Stimulated activated CD4-positive, alpha-beta T cell treated with anti-CD3 and anti-CD28 coated beads, TNF-alpha, amount 100 ng/mL, for 48 hours (primary cell): ENCODE data around the gene DENR.
"Not testable (repeated sequence)": the region's sequence is repeated elsewhere in the genome, so short reads cannot be mapped to it uniquely, and the experiment has no call there.

ENCODE experiments used
- DNase-seq, 3 donors: peaks; one replicate each; pipeline ENCODE4 v3.0.0-alpha.2; 2020; ENCODE audit warnings: low read depth in 3 of 3

DENR gene, protein sequence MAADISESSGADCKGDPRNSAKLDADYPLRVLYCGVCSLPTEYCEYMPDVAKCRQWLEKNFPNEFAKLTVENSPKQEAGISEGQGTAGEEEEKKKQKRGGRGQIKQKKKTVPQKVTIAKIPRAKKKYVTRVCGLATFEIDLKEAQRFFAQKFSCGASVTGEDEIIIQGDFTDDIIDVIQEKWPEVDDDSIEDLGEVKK

GRCh38 chr12:122752464-122753318, at the start of gene DENR:
Gene DENR, plus strand, starts transcription at chr12:122752824. Its CDS starts 878 bp downstream, at chr12:122753702.
- DNase-seq = peak; percentile 99

- not testable (repeated sequence) for DNase-seq
These were observed 49.6 kb upstream of the DENR start, which contains the start of gene HCAR2 for GRCh38 chr12:122702890-122703611. Gene HCAR2, minus strand, starts transcription at chr12:122703357. Its CDS starts 74 bp downstream, at chr12:122703283.

GRCh38 chr12:122703841-122704240, 48.8 kb upstream of the DENR start:
- DNase-seq = not testable (repeated sequence)

DNA sequence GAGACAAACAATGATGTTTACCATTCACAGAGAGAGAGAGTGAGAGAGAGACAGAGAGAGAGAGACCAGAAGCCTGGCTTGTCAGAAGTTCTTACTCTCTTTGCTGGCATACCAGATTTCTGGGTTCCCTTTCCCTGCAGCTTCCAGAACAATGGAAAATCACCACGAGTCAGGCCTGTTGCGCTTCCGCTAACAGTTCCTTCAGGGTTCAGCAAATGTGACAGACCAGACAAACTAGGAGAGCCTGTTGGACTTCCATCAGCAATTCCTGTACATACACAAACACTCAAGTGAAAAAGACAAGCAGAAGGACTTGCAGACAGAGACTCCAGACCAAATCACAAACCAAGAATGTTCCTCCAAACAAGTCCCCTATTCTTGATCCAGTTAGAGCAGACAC, 43.3 kb upstream of the DENR start:
- DNase-seq = not testable (repeated sequence)

- not testable (repeated sequence) for DNase-seq
These were observed 42.3 kb upstream of the DENR start for GRCh38 chr12:122710341-122710740.

DNA sequence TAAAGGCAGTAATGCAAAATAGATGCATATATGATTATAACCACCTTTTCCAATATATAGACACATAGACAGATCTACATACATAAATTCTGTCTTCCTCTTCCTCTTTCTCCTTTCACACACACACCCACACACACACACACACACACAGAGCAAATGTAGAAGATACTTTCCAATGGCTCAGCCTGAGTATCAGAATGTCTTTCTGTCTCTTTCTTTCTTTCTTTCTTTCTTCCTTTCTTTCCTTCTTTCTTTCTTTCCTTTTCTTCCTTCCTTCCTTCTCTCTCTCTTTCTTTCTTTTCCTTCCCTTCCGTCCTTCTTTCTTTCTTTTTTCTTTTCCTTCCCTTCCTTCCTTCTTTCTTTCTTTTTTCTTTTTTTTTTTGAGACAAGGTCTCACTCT, 41.4 kb upstream of the DENR start:
- not testable (repeated sequence) for DNase-seq

- not testable (repeated sequence) for DNase-seq
These were observed 39.0 kb upstream of the DENR start for GRCh38 chr12:122713491-122714188.

GRCh38 chr12:122715211-122715610, 37.4 kb upstream of the DENR start:
- DNase-seq = not testable (repeated sequence)

- DNase-seq = not testable (repeated sequence)
These were observed 36.0 kb upstream of the DENR start, which contains the start of gene HCAR3 for GRCh38 chr12:122716658-122717057. Gene HCAR3, minus strand, starts transcription at chr12:122716811. Its CDS starts 74 bp downstream, at chr12:122716737.

GRCh38 chr12:122721057-122721545, 31.5 kb upstream of the DENR start:
- DNase-seq = no peak

GRCh38 chr12:122722387-122722786, 30.2 kb upstream of the DENR start:
- DNase-seq = no peak

- DNase-seq = no peak
These were observed 27.9 kb upstream of the DENR start for GRCh38 chr12:122724641-122725243.

DNA sequence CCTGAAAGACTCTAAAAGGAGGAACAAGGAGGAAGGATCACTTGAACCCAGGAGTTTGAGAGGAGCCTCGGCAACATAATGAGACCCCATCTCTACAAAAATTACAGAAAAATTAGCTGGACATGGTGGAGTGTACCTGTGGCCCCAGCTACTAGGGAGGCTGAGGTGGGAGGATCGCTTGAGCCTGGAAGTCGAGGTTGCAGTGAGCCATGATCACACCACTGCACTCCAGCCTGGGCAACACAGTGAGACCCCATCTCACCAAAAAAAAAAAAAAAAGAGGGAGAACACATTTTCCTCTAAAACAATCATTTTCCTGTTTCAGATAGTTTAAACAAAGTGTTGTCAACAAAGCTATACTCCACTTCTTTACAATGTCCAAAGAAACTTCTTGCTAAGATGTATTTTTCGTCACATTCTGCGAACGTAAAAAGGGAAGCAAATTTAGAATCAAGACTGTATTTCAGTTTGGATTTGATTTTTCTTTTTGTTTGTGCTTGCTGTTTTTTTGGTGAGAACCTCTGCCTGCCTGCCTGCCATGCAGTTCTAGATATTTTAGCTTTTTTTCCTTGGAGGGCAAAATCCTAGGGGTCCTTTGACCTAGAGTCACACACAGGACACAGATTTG, 27.1 kb upstream of the DENR start:
- no peak for DNase-seq

- DNase-seq = no peak
These were observed 26.5 kb upstream of the DENR start for GRCh38 chr12:122726080-122726558.

DNA sequence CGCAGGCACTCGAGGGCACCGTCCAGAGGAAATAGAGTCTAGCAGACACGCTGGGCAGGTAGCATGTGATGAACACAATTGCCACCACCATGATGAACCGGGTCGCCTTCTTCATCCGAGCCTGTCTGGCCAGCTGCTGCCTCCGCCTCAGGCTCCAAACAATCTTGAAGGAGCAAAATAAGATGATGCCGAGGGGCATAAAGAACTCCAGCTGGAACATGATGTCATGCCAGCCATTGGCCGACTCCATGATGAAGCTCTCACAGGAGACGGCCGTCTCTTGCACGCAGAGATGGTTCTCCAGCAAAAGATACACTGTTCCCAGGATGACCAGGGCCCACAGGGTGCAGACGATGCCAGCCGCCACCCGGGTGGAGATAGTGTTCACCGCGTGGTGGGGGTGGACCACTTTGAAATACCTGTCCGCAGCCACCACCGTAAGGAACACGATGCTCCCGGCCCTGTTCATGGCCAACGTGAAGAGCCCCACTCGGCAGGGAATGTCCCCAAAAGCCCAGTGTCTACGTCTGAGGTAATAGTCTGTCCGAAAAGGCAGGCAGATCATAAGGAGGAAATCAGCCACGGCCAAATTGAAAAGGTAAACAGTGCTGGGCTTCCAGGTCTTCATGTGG, 22.9 kb upstream of the DENR start:
- no peak for DNase-seq

- DNase-seq = peak in 2 of 3 donors; percentile 48 to 52
These were observed 22.2 kb upstream of the DENR start, which contains the start of gene HCAR1 for GRCh38 chr12:122730215-122731014. Gene HCAR1, minus strand, starts transcription at chr12:122730844. Its CDS starts 505 bp downstream, at chr12:122730339.

- DNase-seq = no peak
These were observed 20.5 kb upstream of the DENR start for GRCh38 chr12:122732170-122732569.

- no peak for DNase-seq
These were observed 20.0 kb upstream of the DENR start for GRCh38 chr12:122732611-122733010.

DNA sequence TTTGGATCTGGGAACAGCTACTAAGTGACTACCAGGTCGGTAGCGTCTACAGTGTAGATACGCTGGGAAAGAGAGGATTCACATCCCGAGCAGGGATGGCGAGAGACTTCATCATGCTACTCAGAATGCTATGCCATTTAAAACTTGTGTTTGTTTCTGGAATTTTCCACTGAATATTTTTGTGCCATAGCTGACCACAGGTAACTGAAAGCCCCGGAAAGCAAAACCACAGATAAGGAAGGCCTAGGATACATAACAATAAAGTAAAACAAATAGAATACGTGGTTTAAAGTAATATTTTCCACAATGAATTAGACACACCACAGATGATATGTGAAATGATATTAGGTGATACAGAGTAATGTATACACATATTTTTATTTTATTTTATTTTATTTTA, 14.1 kb upstream of the DENR start:
- no peak for DNase-seq
